ENCODE data around the gene PHF5A. TPM values are rescaled to one million over a fixed set of nuclear protein-coding genes. Genes with fewer than 3 reads are reported as not detected.

The PHF5A gene
- total and polyA plus RNA-seq, 12 donors: 13.3 to 41.3 (median 21.0) TPM

- H3K4me3 ChIP-seq: peak within 1 kb of the TSS; percentile 82 to 99 (median 96)
- 0% methylated on average over 69 to 85 of the region's 85 CpGs for WGBS, 2 donors
- peaks cover 4 to 38% (median 31%) of the 10 kb centered on the region in 9 donors for H3K4me1 ChIP-seq
- H3K27ac ChIP-seq: peak within 1 kb of the TSS; percentile 98 to 100 (median 100)
- TF ChIP-seq CTCF (IDR thresholded peaks at IDR 0.05): peak in 1 of 9 donors; percentile 6
- ATAC-seq: peak; percentile 63 to 81 (median 70)
- H3K36me3 ChIP-seq: peaks cover 0 to 20% (median 0%) of the 10 kb centered on the region in 9 donors
- DNase-seq: peak; percentile 95 to 96
- H3K27me3 ChIP-seq: no peaks in the 10 kb centered on the region
- intact Hi-C loops (cut with DNase I): loop anchor here in 1 of 10 donors (2.0 kb wide), 1 partner anchor 36 kb away; no protein-coding TSS in a partner anchor
- H3K9me3 ChIP-seq: no peaks in the 10 kb centered on the region
These were observed 21.7 kb downstream of the PHF5A start, which contains the start of gene TOB2 for GRCh38 chr22:41446639-41447434. Gene TOB2, minus strand, starts transcription at chr22:41446801. Its CDS starts 9,456 bp downstream, at chr22:41437345.

GRCh38 chr22:41446057-41446501 lies 22.4 kb downstream of the PHF5A start:
- intact Hi-C loops (cut with DNase I): loop anchor here in 1 of 10 donors (2.0 kb wide), 1 partner anchor 35 kb away; no protein-coding TSS in a partner anchor
- ATAC-seq (no peak), DNase-seq (peak; percentile 24 to 52)
- no peak for TF ChIP-seq CTCF (IDR thresholded peaks at IDR 0.05)
- peaks cover 0 to 27% (median 2%) of the 10 kb centered on the region in 9 donors for H3K36me3 ChIP-seq
- H3K27me3 ChIP-seq: no peaks in the 10 kb centered on the region
- peak overlapping the region; percentile 98 to 100 (median 100) for H3K27ac ChIP-seq
- WGBS, 2 donors: 0 to 1% methylated on average over 34 of the region's 34 CpGs
- H3K4me1 ChIP-seq: peaks cover 6 to 41% (median 38%) of the 10 kb centered on the region in 9 donors
- H3K4me3 ChIP-seq: peak overlapping the region; percentile 82 to 99 (median 96)
- no peaks in the 10 kb centered on the region for H3K9me3 ChIP-seq

- H3K9me3 ChIP-seq: no peaks in the 10 kb centered on the region
- intact Hi-C loops (cut with DNase I): loop anchor here in 2 of 10 donors (2.0 kb wide), 1 partner anchor 35 kb away; no protein-coding TSS in a partner anchor
- no peak for ATAC-seq
- DNase-seq: peak in 1 of 2 donors; percentile 58
- TF ChIP-seq CTCF (IDR thresholded peaks at IDR 0.05): no peak
- peaks cover 0 to 34% (median 8%) of the 10 kb centered on the region in 9 donors for H3K36me3 ChIP-seq
- H3K27me3 ChIP-seq: no peaks in the 10 kb centered on the region
- H3K4me3 ChIP-seq: peak overlapping the region; percentile 82 to 99 (median 96)
- H3K4me1 ChIP-seq: peaks cover 9 to 47% (median 44%) of the 10 kb centered on the region in 9 donors
- peak overlapping the region; percentile 98 to 100 (median 100) for H3K27ac ChIP-seq
- 0 to 1% methylated on average over 22 of the region's 22 CpGs for WGBS, 2 donors
These were observed 23.1 kb downstream of the PHF5A start for GRCh38 chr22:41445129-41446056.

Data from heart right ventricle (tissue), 16 donors.